ENCODE data around the gene GPATCH8.

The GPATCH8 gene

DNA sequence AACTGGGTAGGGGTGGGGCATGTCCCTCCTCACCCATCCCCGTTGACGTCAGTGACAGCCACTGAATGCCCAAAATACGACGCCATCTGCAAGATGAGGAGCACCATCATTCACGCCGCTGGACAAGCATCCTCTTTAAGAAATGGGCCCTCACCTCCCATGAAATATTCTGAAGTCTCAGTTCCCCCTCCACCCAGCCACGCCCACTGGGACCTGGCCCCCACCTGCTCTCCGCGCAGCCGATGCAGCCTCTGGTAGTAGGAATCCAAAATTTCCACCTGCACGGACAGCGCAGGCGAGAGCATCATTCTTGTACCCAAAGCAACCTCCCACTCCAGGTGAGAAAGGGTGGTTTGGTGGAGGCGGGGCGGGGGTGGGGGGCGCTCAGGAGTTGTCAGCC is 119.3 kb downstream of the GPATCH8 start:
- Histone ChIP-seq H3K36me3 (ENCODE audit: insufficient read depth) (no peaks in the 10 kb centered on the region), H3K27me3 (ENCODE audit: insufficient read depth, low read depth) (peaks cover 43% of the 10 kb centered on the region; the same call in 1 of the 2 replicates), H2AFZ (ENCODE audit: low read depth) (no peak overlapping the region), H3K9ac (no peak overlapping the region), H3K4me3 (IDR thresholded peaks at IDR 0.05; ENCODE audit: insufficient read depth, low read depth, low read length) (no peak overlapping the region), H3K27ac (no peak overlapping the region), H3K4me1 (ENCODE audit: low read depth, poor library complexity, severe bottlenecking) (peaks cover 6% of the 10 kb centered on the region), H3K79me2 (ENCODE audit: insufficient read depth, low read depth) (no peaks in the 10 kb centered on the region), H3K4me2 (no peak overlapping the region), H4K20me1 (ENCODE audit: insufficient read depth) (no peaks in the 10 kb centered on the region)
- TF ChIP-seq, protein P1, sequence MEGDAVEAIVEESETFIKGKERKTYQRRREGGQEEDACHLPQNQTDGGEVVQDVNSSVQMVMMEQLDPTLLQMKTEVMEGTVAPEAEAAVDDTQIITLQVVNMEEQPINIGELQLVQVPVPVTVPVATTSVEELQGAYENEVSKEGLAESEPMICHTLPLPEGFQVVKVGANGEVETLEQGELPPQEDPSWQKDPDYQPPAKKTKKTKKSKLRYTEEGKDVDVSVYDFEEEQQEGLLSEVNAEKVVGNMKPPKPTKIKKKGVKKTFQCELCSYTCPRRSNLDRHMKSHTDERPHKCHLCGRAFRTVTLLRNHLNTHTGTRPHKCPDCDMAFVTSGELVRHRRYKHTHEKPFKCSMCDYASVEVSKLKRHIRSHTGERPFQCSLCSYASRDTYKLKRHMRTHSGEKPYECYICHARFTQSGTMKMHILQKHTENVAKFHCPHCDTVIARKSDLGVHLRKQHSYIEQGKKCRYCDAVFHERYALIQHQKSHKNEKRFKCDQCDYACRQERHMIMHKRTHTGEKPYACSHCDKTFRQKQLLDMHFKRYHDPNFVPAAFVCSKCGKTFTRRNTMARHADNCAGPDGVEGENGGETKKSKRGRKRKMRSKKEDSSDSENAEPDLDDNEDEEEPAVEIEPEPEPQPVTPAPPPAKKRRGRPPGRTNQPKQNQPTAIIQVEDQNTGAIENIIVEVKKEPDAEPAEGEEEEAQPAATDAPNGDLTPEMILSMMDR (conservative IDR thresholded peaks at IDR 0.05; ENCODE audit: low read depth, low read length): no peak

DNA sequence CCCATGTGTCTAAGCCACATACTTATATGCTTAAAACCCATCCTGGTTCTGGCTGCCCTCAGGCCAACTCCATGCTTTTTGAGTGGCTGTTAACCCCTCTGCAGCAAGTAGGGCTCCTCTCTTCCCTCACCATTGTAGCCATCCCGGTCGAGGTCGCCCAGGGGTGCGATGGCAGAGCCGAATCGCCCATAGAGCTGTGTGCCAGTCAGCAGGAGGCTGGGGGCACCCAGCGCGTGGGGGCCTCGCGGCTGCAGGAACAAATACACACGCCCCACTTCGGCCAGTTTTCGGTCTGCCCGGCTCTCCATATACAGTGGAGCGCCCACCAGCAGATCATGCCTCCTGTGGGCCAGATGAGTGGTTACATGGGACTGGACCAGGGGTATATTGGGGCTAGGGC is 119.8 kb downstream of the GPATCH8 start:
- Histone ChIP-seq H2AFZ (ENCODE audit: low read depth) (no peak overlapping the region), H3K36me3 (ENCODE audit: insufficient read depth) (no peaks in the 10 kb centered on the region), H3K4me2 (no peak overlapping the region), H3K27ac (no peak overlapping the region), H3K79me2 (ENCODE audit: insufficient read depth, low read depth) (no peaks in the 10 kb centered on the region), H4K20me1 (ENCODE audit: insufficient read depth) (no peaks in the 10 kb centered on the region), H3K27me3 (ENCODE audit: insufficient read depth, low read depth) (peaks cover 43% of the 10 kb centered on the region; the same call in 1 of the 2 replicates), H3K4me3 (IDR thresholded peaks at IDR 0.05; ENCODE audit: insufficient read depth, low read depth, low read length) (no peak overlapping the region), H3K9ac (no peak overlapping the region), H3K4me1 (ENCODE audit: low read depth, poor library complexity, severe bottlenecking) (peaks cover 6% of the 10 kb centered on the region)
- TF ChIP-seq, protein P1 (conservative IDR thresholded peaks at IDR 0.05; ENCODE audit: low read depth, low read length): no peak

DNA sequence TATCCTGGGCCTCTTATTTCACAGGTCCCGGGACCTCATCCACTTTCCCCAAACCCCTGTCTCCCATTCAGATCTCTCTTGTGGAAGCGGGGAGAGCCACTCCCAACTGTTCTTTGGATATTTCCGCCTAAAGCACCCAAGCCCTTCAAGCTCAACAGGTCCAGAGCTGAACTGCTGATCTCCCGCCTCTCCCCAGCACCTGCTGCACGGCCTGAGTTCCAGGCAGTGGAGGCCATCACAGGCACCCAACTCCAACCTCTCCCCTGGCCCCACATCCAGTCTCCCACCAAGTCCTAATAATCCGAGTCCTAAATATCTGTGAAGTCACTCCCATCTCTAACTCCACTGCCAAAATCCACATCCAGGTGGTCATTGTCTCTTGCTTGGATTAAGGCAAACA is 120.3 kb downstream of the GPATCH8 start:
- TF ChIP-seq, protein P1 (conservative IDR thresholded peaks at IDR 0.05; ENCODE audit: low read depth, low read length): no peak
- H3K9ac ChIP-seq: no peak overlapping the region
- H3K36me3 ChIP-seq (ENCODE audit: insufficient read depth): no peaks in the 10 kb centered on the region
- no peak overlapping the region for H3K4me2 ChIP-seq
- H4K20me1 ChIP-seq (ENCODE audit: insufficient read depth): no peaks in the 10 kb centered on the region
- H3K4me3 ChIP-seq (IDR thresholded peaks at IDR 0.05; ENCODE audit: insufficient read depth, low read depth, low read length): no peak overlapping the region
- peaks cover 46% of the 10 kb centered on the region; the same call in 1 of the 2 replicates for H3K27me3 ChIP-seq (ENCODE audit: insufficient read depth, low read depth)
- H3K79me2 ChIP-seq (ENCODE audit: insufficient read depth, low read depth): no peaks in the 10 kb centered on the region
- peaks cover 6% of the 10 kb centered on the region for H3K4me1 ChIP-seq (ENCODE audit: low read depth, poor library complexity, severe bottlenecking)
- H3K27ac ChIP-seq: no peak overlapping the region
- H2AFZ ChIP-seq (ENCODE audit: low read depth): no peak overlapping the region

DNA sequence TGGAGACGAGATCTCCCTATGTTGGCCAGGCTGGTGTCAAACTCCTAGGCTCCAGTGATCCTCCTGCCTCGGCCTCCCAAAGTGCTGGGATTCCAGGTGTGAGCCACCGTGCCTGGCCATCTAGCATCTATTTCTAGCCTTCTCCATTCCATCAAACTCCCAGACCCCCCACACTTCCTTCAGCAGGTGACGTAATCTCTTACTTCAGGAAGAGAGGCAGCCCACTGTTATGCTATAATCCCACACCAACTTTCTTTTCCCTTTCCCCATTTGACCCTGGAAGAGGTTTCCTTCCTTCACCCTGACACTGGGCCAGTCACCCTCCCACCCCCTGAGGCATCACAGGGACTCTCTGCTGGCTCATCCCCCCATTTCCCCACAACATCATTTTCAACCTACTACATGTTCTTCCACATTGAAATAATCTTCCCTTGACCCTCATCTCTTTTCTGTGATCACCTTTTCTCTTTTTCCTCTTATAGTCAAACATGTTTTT is 121.3 kb downstream of the GPATCH8 start:
- Histone ChIP-seq H2AFZ (ENCODE audit: low read depth) (no peak overlapping the region), H3K9ac (no peak overlapping the region), H4K20me1 (ENCODE audit: insufficient read depth) (no peaks in the 10 kb centered on the region), H3K27ac (no peak overlapping the region), H3K36me3 (ENCODE audit: insufficient read depth) (no peaks in the 10 kb centered on the region), H3K79me2 (ENCODE audit: insufficient read depth, low read depth) (no peaks in the 10 kb centered on the region), H3K27me3 (ENCODE audit: insufficient read depth, low read depth) (peaks cover 46% of the 10 kb centered on the region; the same call in 1 of the 2 replicates), H3K4me3 (IDR thresholded peaks at IDR 0.05; ENCODE audit: insufficient read depth, low read depth, low read length) (no peak overlapping the region), H3K4me1 (ENCODE audit: low read depth, poor library complexity, severe bottlenecking) (peaks cover 6% of the 10 kb centered on the region), H3K4me2 (no peak overlapping the region)
- TF ChIP-seq, protein P1 (conservative IDR thresholded peaks at IDR 0.05; ENCODE audit: low read depth, low read length): no peak
